Muscle of leg (tissue), 11 donors: ENCODE results near the gene PCSK5. TPM values are rescaled to one million over a fixed set of nuclear protein-coding genes. Genes with fewer than 3 reads are reported as not detected.

Experiments
- DNase-seq: peaks from one replicate; pipeline ENCODE4 v3.0.0; 2013
- H3K27ac ChIP-seq: one replicate; pipeline ENCODE4 v1.5.1; 2013; ENCODE audit warnings: mild to moderate bottlenecking, low read length, control low read depth
- H3K27me3 ChIP-seq: one replicate; pipeline ENCODE4 v1.6.1; 2013; ENCODE audit warnings: low read length; ENCODE audit not compliant: control insufficient read depth, insufficient read depth
- H3K36me3 ChIP-seq: one replicate; pipeline ENCODE4 v1.6.1; 2013; ENCODE audit warnings: low read length; ENCODE audit not compliant: control insufficient read depth, insufficient read depth
- H3K4me1 ChIP-seq: one replicate; pipeline ENCODE4 v1.6.1; 2013; ENCODE audit warnings: low read length; ENCODE audit not compliant: control insufficient read depth, insufficient read depth
- H3K4me3 ChIP-seq: one replicate; pipeline ENCODE4 v1.5.1; 2013; ENCODE audit warnings: low read length, control low read depth
- H3K9me3 ChIP-seq: replicated peaks from 2 replicates; pipeline ENCODE4 v1.6.1; 2013; ENCODE audit warnings: low read depth, low read length; ENCODE audit not compliant: control insufficient read depth
- WGBS: methylation state at CpG from one replicate; pipeline ENCODE4 v1.1.5; 2013; ENCODE audit warnings: missing lambda C conversion rate; ENCODE audit not compliant: insufficient coverage; 5-methylcytosine and 5-hydroxymethylcytosine counted together
- polyA plus RNA-seq, 8 donors: library from polyadenylated mRNA; unstranded; fragments of 120-200 nt; gene quantifications; one replicate each; pipeline versions ENCODE4 v1.2.1 to v1.2.3, GENCODE V29; 2013; ENCODE audit warnings: inconsistent platforms in 1 of 8, low replicate concordance in 1 of 8; ENCODE audit not compliant: insufficient read length in 8 of 8, insufficient read depth in 1 of 8
- total RNA-seq: library from RNA; stranded (reverse); fragments of 120-200 nt; gene quantifications from one replicate; pipeline ENCODE4 v1.2.4, GENCODE V29; 2013

PCSK5 gene
- total and polyA plus RNA-seq, 9 donors, result 12.9 to 22.1 (median 16.7) TPM

DNA sequence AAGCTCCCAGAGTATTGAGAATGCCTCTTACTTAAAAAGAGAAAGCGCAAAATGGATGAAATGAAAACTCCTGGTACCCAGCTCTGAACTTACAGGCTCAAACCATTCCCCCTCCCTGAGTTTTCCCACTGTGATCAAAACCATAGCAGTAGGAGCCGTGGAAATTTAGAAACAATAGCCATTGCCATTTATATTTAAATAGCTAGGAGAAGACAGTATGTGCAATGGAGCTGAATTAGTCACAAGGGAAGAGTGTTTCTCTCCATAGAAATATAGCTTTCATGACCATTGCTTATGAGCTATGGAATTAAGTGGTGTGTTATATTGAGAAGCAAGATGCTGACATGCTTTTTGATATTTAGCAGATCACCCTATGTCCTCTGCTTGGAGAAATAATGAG is 84.6 kb downstream of the PCSK5 start:
- H3K9me3 ChIP-seq, result no peaks in the 10 kb centered on the region
- H3K36me3 ChIP-seq, result no peaks in the 10 kb centered on the region
- no peak overlapping the region for H3K4me3 ChIP-seq
- H3K27me3 ChIP-seq, result no peaks in the 10 kb centered on the region
- WGBS, result no CpG with 5 or more reads among the region's 2 CpGs
- no peak overlapping the region for H3K27ac ChIP-seq
- peaks cover 11% of the 10 kb centered on the region for H3K4me1 ChIP-seq
- no peak for DNase-seq

- Histone ChIP-seq H3K27me3 (no peaks in the 10 kb centered on the region), H3K36me3 (no peaks in the 10 kb centered on the region), H3K4me3 (no peak overlapping the region), H3K4me1 (peaks cover 11% of the 10 kb centered on the region), H3K9me3 (no peaks in the 10 kb centered on the region), H3K27ac (no peak overlapping the region)
- DNase-seq, result no peak
These were observed 86.1 kb downstream of the PCSK5 start for GRCh38 chr9:75976549-75976948.

GRCh38 chr9:75979362-75979761 is 88.9 kb downstream of the PCSK5 start:
- H3K4me3 ChIP-seq, result no peak overlapping the region
- H3K27ac ChIP-seq, result no peak overlapping the region
- no peaks in the 10 kb centered on the region for H3K36me3 ChIP-seq
- DNase-seq, result no peak
- H3K27me3 ChIP-seq, result no peaks in the 10 kb centered on the region
- no peaks in the 10 kb centered on the region for H3K9me3 ChIP-seq
- WGBS, result 65% methylated on average over 2 of the region's 4 CpGs
- peaks cover 2% of the 10 kb centered on the region for H3K4me1 ChIP-seq

- peak; percentile 87 for DNase-seq
- peak overlapping the region; percentile 11 for H3K27ac ChIP-seq
- no peaks in the 10 kb centered on the region for H3K27me3 ChIP-seq
- no peaks in the 10 kb centered on the region for H3K36me3 ChIP-seq
- H3K9me3 ChIP-seq, result no peaks in the 10 kb centered on the region
- no peak overlapping the region for H3K4me3 ChIP-seq
- 20% methylated on average over 1 of the region's 4 CpGs for WGBS
- H3K4me1 ChIP-seq, result no peaks in the 10 kb centered on the region
These were observed 93.0 kb downstream of the PCSK5 start for GRCh38 chr9:75983319-75984045.

DNA sequence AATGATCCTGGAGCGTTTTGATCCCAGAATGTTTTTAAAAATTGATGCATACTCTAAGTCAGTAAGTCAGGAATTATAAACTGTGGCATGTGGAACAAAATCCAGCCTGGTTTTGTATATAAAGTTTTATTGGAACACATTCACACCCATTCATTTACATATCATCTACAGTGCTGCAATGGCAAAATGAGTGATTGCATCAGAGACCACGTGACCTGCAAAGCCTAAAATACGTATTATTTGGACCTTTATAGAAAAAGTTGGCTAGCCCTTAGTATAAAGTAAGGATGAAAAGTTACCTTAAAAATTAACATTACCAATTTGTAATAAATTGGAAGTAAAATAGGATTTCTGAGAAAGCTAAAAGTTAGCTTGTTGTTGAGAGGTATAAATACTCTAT is 95.0 kb downstream of the PCSK5 start:
- no peaks in the 10 kb centered on the region for H3K9me3 ChIP-seq
- H3K4me1 ChIP-seq, result no peaks in the 10 kb centered on the region
- no CpG with 5 or more reads among the region's 3 CpGs for WGBS
- H3K27ac ChIP-seq, result no peak overlapping the region
- H3K36me3 ChIP-seq, result no peaks in the 10 kb centered on the region
- no peak for DNase-seq
- no peaks in the 10 kb centered on the region for H3K27me3 ChIP-seq
- no peak overlapping the region for H3K4me3 ChIP-seq

- no peaks in the 10 kb centered on the region for H3K36me3 ChIP-seq
- WGBS, result no CpG with 5 or more reads among the region's 2 CpGs
- H3K4me3 ChIP-seq, result no peak overlapping the region
- H3K4me1 ChIP-seq, result no peaks in the 10 kb centered on the region
- H3K27ac ChIP-seq, result no peak overlapping the region
- DNase-seq, result no peak
- no peaks in the 10 kb centered on the region for H3K9me3 ChIP-seq
- no peaks in the 10 kb centered on the region for H3K27me3 ChIP-seq
These were observed 98.2 kb downstream of the PCSK5 start for GRCh38 chr9:75988663-75989062.

- no peak overlapping the region for H3K27ac ChIP-seq
- H3K4me3 ChIP-seq, result no peak overlapping the region
- DNase-seq, result no peak
- no CpG with 5 or more reads among the region's 5 CpGs for WGBS
- no peaks in the 10 kb centered on the region for H3K27me3 ChIP-seq
- H3K36me3 ChIP-seq, result no peaks in the 10 kb centered on the region
- H3K9me3 ChIP-seq, result no peaks in the 10 kb centered on the region
- no peaks in the 10 kb centered on the region for H3K4me1 ChIP-seq
These were observed 99.7 kb downstream of the PCSK5 start for GRCh38 chr9:75990156-75990555.

DNA sequence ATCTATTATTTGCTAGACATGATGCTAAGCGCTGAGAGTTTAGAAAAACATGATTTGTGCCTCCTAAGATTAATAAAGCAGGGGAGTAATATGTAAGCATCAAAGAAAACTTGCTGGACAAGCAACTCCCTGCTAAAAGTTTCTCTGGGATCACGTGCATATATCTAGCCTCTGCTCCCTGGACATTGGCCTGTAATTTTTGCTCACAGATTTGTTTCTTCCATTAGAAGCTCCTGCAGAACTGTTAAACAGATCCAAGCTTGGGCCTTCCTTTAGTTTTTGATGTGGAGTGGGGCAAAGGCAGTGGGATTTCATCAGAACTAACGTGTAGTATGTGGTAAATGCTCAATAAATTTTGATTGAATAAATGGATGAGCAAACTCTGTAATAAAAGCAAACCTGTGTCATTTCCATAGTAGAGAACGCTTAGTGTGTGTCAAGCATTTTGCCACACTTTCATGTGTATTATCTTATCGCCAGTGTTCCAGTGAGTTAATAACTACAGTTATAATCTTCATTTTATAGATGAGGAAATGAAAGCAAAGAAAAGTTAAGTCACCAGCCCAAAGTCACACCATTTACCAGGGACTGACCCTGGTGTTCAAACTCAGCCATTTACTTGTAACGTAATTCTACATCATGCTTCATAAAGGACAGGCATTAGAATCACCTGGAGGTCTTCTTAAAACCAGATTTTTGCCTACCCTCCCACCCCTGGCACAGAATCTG is 100.3 kb downstream of the PCSK5 start:
- Histone ChIP-seq H3K4me3 (no peak overlapping the region), H3K36me3 (no peaks in the 10 kb centered on the region), H3K9me3 (no peaks in the 10 kb centered on the region), H3K27ac (no peak overlapping the region), H3K27me3 (no peaks in the 10 kb centered on the region), H3K4me1 (no peaks in the 10 kb centered on the region)
- WGBS, result 100% methylated on average over 1 of the region's 6 CpGs
- DNase-seq, result peak; percentile 65

DNA sequence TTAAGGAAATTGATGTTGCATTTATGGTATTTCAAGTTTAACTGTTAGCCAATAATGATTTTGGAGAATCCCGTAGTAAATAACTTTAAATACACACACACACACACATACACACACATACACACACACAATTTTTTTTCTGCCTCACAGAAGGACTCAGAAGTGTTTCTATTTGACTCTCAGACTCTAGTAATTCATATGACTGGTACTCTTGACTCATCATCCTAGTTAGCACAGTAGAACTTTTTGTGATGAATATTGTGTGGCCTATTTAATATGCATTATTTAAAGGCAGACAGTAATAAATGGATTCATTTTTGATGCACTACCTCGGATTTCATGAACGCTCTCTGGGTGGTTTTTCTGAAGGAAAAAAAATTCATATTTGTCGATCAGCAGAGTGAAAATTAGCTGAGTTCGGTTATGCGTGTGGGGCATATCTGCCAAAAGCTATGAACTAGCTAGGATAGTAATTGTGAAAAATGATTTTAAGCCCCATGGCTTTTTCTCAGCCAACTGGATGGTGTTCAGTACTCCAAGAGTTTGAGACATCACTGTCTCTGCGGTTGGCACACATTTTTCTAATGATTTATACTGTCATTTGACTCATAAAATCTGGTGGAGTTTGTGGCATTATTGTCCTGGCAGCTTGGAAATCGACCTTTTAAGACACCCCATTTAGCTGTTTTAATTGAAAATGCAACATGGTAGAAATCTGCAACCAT is 102.2 kb downstream of the PCSK5 start:
- no peaks in the 10 kb centered on the region for H3K36me3 ChIP-seq
- H3K4me3 ChIP-seq, result no peak overlapping the region
- peak; percentile 30 for DNase-seq
- no peak overlapping the region for H3K27ac ChIP-seq
- WGBS, result 60% methylated on average over 5 of the region's 8 CpGs
- H3K4me1 ChIP-seq, result no peaks in the 10 kb centered on the region
- no peaks in the 10 kb centered on the region for H3K9me3 ChIP-seq
- H3K27me3 ChIP-seq, result no peaks in the 10 kb centered on the region

- Histone ChIP-seq H3K27me3 (no peaks in the 10 kb centered on the region), H3K4me3 (no peak overlapping the region), H3K27ac (no peak overlapping the region), H3K36me3 (no peaks in the 10 kb centered on the region), H3K4me1 (no peaks in the 10 kb centered on the region), H3K9me3 (no peaks in the 10 kb centered on the region)
- no peak for DNase-seq
- WGBS, result 83% methylated on average over 2 of the region's 3 CpGs
These were observed 103.0 kb downstream of the PCSK5 start for GRCh38 chr9:75993434-75993833.
